Sigmoid colon (tissue), 7 donors: ENCODE results near the gene CCL4. TPM values are rescaled to one million over a fixed set of nuclear protein-coding genes. Genes with fewer than 3 reads are reported as not detected.
"Not testable (repeated sequence)": the region's sequence is repeated elsewhere in the genome, so short reads cannot be mapped to it uniquely, and the experiment has no call there.

Experiments
- DNase-seq: peaks from one replicate; pipeline ENCODE4 v3.0.0-alpha.2; 2019
- H3K27ac ChIP-seq, 4 donors: fragments of 200-600 bp; sonication (generic); one replicate each; pipeline ENCODE4 v1.5.1; 2016 to 2019; ENCODE audit warnings: mild to moderate bottlenecking in 1 of 4
- H3K27me3 ChIP-seq, 3 donors: fragments of 200-600 bp; sonication (generic); one replicate each; pipeline ENCODE4 v1.5.1; 2019; ENCODE audit warnings: mild to moderate bottlenecking in 1 of 3
- H3K36me3 ChIP-seq, 4 donors: fragments of 200-600 bp; sonication (generic); one replicate each; pipeline ENCODE4 v1.5.1; 2016 to 2019
- H3K4me1 ChIP-seq, 4 donors: fragments of 200-600 bp; sonication (generic); one replicate each; pipeline ENCODE4 v1.5.1; 2017 to 2019
- H3K4me3 ChIP-seq, 4 donors: fragments of 200-600 bp; sonication (generic); one replicate each; pipeline ENCODE4 v1.5.1; 2017 to 2019; ENCODE audit warnings: mild to moderate bottlenecking in 2 of 4, moderate library complexity in 1 of 4
- H3K9me3 ChIP-seq, 4 donors: fragments of 200-600 bp in 3 of 4; sonication (generic) in 3 of 4; one replicate each; pipeline versions ENCODE4 v1.5.1 to v1.6.1; 2013 to 2019
- EP300 ChIP-seq, 4 donors: sonication (generic); formaldehyde crosslinking; IDR thresholded peaks; one replicate each; pipeline ENCODE4 v1.6.1; 2017; ENCODE audit warnings: antibody characterized with exemption in 4 of 4
- POLR2A ChIP-seq, 2 donors: fragments of 450-650 bp; IDR thresholded peaks; one replicate each; pipeline ENCODE4 v1.6.1; 2016; ENCODE audit warnings: antibody characterized with exemption in 2 of 2, mild to moderate bottlenecking in 2 of 2, moderate library complexity in 2 of 2
- POLR2AphosphoS5 ChIP-seq, 4 donors: sonication (generic); formaldehyde crosslinking; IDR thresholded peaks; one replicate each; pipeline ENCODE4 v1.6.1; 2017; ENCODE audit warnings: antibody characterized with exemption in 4 of 4
- WGBS, 2 donors: extraction: QIAGEN DNeasy Blood & Tissue Kit; methylation state at CpG; one replicate each; pipeline ENCODE4 v1.1.7; 2013; 5-methylcytosine and 5-hydroxymethylcytosine counted together
- intact Hi-C: fragments of 100-400 bp; cut with DNase I; formaldehyde crosslinking; loops from one replicate; pipeline ENCODE4 v1.15.1; 2023
- polyA plus RNA-seq, 3 donors: library from polyadenylated mRNA; stranded (reverse); fragments of 200-250 nt; gene quantifications; one replicate each; pipeline ENCODE4 v1.2.3, GENCODE V29; 2013
- total RNA-seq, 4 donors: library from RNA; depleted of rRNA; stranded (reverse); fragments of >200 nt; gene quantifications; one replicate each; pipeline ENCODE4 v1.1.0, GENCODE V29; 2016
- TF ChIP-seq, protein P1 (sequence below), 4 experiments: fragments of 450-650 bp in 3 of 4; fragments of 200-600 bp in 1 of 4; IDR thresholded peaks; one replicate each; pipeline ENCODE4 v1.5.1; 2016 to 2019; ENCODE audit warnings: antibody characterized with exemption in 4 of 4, mild to moderate bottlenecking in 3 of 4, moderate library complexity in 2 of 4
- donor health status: healthy with polysubstance abuse.
- donor health status: Bipolar disorder and iron deficiency.
- donor health status: healthy.

Gene CCL4
- total and polyA plus RNA-seq, 7 donors = 0.16 to 12.7 (median 3.0) TPM; not detected in 1

DNA sequence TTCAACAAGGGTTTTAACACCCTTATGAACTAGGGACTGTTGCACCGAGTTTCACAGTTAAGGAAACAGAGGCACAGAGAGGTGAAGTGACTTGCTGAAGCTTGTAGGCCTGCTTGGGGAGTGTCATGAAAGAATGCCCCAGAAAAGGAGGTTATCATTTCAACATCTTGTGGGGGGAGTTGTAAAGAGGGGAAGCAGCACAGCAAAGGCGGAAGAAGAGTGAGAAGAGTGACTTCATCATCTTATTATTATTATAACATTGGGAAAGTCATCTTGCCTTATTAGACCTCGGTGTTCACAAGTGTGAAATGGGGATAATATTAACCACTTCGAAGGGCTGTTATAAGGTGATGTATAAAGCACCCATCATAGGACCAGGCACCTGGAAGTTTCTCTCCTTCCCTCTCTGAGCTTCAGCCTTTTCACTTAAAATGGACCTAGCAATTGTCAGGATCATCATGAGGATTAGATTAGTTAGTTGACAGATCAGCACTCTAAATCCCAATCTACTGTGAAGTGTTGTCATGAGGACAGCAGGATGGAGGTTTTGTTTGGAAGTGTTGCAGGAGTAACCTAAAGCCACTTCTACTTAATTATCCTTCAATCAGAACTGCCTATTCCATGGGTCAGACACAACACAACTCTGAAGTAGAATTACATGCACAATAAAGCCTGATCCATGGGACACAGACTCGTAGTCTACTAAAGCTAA, 2.3 kb downstream of the CCL4 start:
- Histone ChIP-seq H3K27ac (no peak overlapping the region), H3K36me3 (no peaks in the 10 kb centered on the region), H3K4me3 (no peak overlapping the region), H3K27me3 (no peaks in the 10 kb centered on the region), H3K4me1 (no peaks in the 10 kb centered on the region), H3K9me3 (no peaks in the 10 kb centered on the region)
- DNase-seq = no peak
- TF ChIP-seq POLR2AphosphoS5 (IDR thresholded peaks at IDR 0.05) = no peak
- TF ChIP-seq EP300 (IDR thresholded peaks at IDR 0.05) = no peak
- no peak for TF ChIP-seq POLR2A (IDR thresholded peaks at IDR 0.05)
- TF ChIP-seq, protein P1, sequence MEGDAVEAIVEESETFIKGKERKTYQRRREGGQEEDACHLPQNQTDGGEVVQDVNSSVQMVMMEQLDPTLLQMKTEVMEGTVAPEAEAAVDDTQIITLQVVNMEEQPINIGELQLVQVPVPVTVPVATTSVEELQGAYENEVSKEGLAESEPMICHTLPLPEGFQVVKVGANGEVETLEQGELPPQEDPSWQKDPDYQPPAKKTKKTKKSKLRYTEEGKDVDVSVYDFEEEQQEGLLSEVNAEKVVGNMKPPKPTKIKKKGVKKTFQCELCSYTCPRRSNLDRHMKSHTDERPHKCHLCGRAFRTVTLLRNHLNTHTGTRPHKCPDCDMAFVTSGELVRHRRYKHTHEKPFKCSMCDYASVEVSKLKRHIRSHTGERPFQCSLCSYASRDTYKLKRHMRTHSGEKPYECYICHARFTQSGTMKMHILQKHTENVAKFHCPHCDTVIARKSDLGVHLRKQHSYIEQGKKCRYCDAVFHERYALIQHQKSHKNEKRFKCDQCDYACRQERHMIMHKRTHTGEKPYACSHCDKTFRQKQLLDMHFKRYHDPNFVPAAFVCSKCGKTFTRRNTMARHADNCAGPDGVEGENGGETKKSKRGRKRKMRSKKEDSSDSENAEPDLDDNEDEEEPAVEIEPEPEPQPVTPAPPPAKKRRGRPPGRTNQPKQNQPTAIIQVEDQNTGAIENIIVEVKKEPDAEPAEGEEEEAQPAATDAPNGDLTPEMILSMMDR (IDR thresholded peaks at IDR 0.05) = no peak
- WGBS, 2 donors = 91% methylated on average over 5 of the region's 5 CpGs
- intact Hi-C loops = no loop called here

DNA sequence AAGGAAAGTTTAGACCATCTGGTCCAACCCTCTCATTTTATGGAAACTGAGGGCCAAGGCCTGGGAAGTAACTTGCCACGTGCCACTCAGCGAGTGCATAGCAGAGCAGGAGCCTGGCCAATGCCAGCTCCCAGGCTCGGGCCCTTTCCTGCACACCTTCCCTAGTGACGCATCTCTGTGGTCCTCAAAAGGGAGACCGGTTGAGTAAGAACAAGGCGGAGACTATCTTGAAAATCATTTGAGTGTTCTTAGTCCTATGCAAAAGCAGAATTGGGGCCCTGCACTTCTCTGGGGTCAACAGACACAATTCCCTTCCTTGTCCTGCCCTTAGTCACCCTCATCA, 2.8 kb downstream of the CCL4 start:
- TF ChIP-seq EP300 (IDR thresholded peaks at IDR 0.05) (no peak), POLR2A (IDR thresholded peaks at IDR 0.05) (no peak)
- TF ChIP-seq, protein P1 (IDR thresholded peaks at IDR 0.05) = no peak
- no peaks in the 10 kb centered on the region for H3K4me1 ChIP-seq

GRCh38 chr17:36107660-36108059, 4.0 kb downstream of the CCL4 start:
- Histone ChIP-seq H3K4me1 (no peaks in the 10 kb centered on the region), H3K4me3 (no peak overlapping the region), H3K27ac (no peak overlapping the region), H3K36me3 (no peaks in the 10 kb centered on the region), H3K27me3 (no peaks in the 10 kb centered on the region), H3K9me3 (no peaks in the 10 kb centered on the region)
- DNase-seq = no peak
- intact Hi-C loops = no loop called here
- TF ChIP-seq POLR2A (IDR thresholded peaks at IDR 0.05) (no peak), EP300 (IDR thresholded peaks at IDR 0.05) (no peak), POLR2AphosphoS5 (IDR thresholded peaks at IDR 0.05) (no peak)
- TF ChIP-seq, protein P1 (IDR thresholded peaks at IDR 0.05) = no peak
- WGBS, 2 donors = 80 to 92% methylated on average over 3 of the region's 3 CpGs

More for the DNA sequence above, 2.8 kb downstream of the CCL4 start:
- 96% methylated on average over 6 of the region's 6 CpGs for WGBS, 2 donors
- Histone ChIP-seq H3K9me3 (no peaks in the 10 kb centered on the region), H3K27me3 (no peaks in the 10 kb centered on the region), H3K4me3 (no peak overlapping the region), H3K27ac (no peak overlapping the region), H3K36me3 (no peaks in the 10 kb centered on the region)
- no peak for DNase-seq
- intact Hi-C loops = no loop called here

- H3K27ac ChIP-seq, H3K4me1 ChIP-seq, H3K4me3 ChIP-seq, intact Hi-C loops, H3K9me3 ChIP-seq, DNase-seq, H3K27me3 ChIP-seq, H3K36me3 ChIP-seq: not testable (repeated sequence)
- 76 to 86% methylated on average over 5 of the region's 5 CpGs for WGBS, 2 donors
These were observed 4.6 kb downstream of the CCL4 start for GRCh38 chr17:36108265-36108664.

DNA sequence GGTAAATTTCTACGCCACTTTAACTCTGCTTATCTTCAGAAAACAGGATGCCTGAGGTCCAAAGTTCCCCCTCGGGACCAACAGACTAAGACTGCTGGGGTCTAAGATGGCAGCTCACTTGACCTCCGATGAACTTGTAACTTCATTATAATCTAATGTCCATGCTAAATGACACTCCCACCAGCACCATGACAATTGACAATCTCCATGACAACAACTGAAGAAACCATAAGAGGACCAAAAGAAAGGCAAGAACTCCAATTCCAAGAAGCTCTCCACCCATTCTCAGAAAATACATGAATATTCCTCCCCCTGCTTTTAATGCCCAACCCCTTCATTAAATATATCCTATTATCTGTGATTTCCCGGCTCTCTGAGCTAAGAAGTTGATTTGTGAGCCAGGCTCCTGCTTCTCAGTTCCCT, 7.5 kb downstream of the CCL4 start:
- 84 to 95% methylated on average over 4 of the region's 4 CpGs for WGBS, 2 donors
- no peak for TF ChIP-seq EP300 (IDR thresholded peaks at IDR 0.05)
- no peak for TF ChIP-seq POLR2A (IDR thresholded peaks at IDR 0.05)
- no peak for TF ChIP-seq POLR2AphosphoS5 (IDR thresholded peaks at IDR 0.05)
- TF ChIP-seq, protein P1 (IDR thresholded peaks at IDR 0.05) = no peak
- intact Hi-C loops = no loop called here
- Histone ChIP-seq H3K9me3 (no peaks in the 10 kb centered on the region), H3K4me1 (no peaks in the 10 kb centered on the region), H3K27me3 (no peaks in the 10 kb centered on the region), H3K4me3 (no peak overlapping the region), H3K27ac (no peak overlapping the region), H3K36me3 (no peaks in the 10 kb centered on the region)
- DNase-seq = no peak
